Measurements from ENCODE around the gene SEMA4B.
A peak's percentile ranks its signal among the peaks of the same experiment; 100 is the strongest.
"Not testable (repeated sequence)": the region's sequence is repeated elsewhere in the genome, so short reads cannot be mapped to it uniquely, and the experiment has no call there.

Gene SEMA4B

DNA sequence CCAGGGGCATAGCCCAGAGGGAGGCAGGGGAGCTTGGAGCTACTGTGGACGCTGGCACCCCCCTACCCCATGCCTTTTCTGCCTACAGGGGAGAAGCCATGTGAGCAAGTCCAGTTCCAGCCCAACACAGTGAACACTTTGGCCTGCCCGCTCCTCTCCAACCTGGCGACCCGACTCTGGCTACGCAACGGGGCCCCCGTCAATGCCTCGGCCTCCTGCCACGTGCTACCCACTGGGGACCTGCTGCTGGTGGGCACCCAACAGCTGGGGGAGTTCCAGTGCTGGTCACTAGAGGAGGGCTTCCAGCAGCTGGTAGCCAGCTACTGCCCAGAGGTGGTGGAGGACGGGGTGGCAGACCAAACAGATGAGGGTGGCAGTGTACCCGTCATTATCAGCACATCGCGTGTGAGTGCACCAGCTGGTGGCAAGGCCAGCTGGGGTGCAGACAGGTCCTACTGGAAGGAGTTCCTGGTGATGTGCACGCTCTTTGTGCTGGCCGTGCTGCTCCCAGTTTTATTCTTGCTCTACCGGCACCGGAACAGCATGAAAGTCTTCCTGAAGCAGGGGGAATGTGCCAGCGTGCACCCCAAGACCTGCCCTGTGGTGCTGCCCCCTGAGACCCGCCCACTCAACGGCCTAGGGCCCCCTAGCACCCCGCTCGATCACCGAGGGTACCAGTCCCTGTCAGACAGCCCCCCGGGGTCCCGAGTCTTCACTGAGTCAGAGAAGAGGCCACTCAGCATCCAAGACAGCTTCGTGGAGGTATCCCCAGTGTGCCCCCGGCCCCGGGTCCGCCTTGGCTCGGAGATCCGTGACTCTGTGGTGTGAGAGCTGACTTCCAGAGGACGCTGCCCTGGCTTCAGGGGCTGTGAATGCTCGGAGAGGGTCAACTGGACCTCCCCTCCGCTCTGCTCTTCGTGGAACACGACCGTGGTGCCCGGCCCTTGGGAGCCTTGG is 27.0 kb downstream of the SEMA4B start:
- no peak for DNase-seq (ENCODE audit: low read depth in 3 of 3)

DNA sequence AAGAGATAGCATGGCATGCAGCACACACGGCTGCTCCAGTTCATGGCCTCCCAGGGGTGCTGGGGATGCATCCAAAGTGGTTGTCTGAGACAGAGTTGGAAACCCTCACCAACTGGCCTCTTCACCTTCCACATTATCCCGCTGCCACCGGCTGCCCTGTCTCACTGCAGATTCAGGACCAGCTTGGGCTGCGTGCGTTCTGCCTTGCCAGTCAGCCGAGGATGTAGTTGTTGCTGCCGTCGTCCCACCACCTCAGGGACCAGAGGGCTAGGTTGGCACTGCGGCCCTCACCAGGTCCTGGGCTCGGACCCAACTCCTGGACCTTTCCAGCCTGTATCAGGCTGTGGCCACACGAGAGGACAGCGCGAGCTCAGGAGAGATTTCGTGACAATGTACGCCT is 27.8 kb downstream of the SEMA4B start:
- DNase-seq (ENCODE audit: low read depth in 3 of 3), result no peak

DNA sequence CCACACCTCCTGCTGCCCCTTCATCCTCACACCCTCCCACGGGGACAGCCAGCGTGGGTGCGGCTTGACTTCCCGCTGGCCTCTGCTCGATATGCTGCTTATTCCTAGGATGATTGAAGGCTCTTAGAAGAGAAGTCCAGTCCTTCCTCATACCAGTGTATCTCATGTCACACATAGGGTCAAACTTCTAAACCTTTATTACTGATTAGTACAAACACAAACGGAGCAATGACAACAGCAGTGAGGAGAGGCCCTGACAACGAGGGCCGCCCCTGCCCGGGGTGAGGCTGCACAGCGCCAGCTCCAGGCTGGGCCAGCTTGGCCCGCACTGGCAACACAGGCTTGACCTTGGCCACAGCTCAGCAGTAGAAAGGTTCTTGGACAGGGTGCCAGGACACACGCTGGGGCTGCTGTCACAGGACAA is 29.0 kb downstream of the SEMA4B start:
- no peak for DNase-seq (ENCODE audit: low read depth in 3 of 3)

- DNase-seq (ENCODE audit: low read depth in 3 of 3), result no peak
Observed at GRCh38 chr15:90230610-90231009, 29.5 kb downstream of the SEMA4B start.

GRCh38 chr15:90231028-90232017 is 30.2 kb downstream of the SEMA4B start:
- DNase-seq (ENCODE audit: low read depth in 3 of 3), result peak; percentile 24 to 69 (median 52)

DNA sequence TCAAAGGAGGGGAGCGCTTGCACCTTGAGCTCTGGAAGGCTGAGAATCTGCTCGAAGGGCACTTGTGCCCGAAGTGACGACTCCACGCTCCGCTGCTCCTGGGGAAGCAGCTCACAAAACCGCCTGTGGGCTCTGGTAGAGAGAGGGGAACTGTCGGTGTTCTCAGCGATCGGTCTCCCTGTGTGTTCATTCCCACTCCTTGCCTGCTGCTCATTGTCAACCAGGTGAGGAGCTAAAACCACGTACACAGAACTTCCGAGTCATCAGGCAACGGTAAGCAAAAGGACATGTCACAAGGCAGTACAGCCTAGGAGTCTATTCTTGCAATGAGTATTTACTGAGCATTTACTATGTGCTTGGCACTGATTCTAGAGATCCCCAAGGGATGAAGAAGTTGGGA is 31.1 kb downstream of the SEMA4B start:
- DNase-seq (ENCODE audit: low read depth in 3 of 3), result no peak

GRCh38 chr15:90232941-90233386 is 31.8 kb downstream of the SEMA4B start:
- DNase-seq (ENCODE audit: low read depth in 3 of 3), result no peak

- DNase-seq (ENCODE audit: low read depth in 3 of 3), result peak; percentile 48 to 96 (median 94)
Observed at GRCh38 chr15:90233387-90234095, 32.4 kb downstream of the SEMA4B start, which contains the start of gene CIB1. TSS of gene CIB1 (minus strand) at chr15:90233941. CDS start at chr15:90233885, 56 bp downstream.

DNA sequence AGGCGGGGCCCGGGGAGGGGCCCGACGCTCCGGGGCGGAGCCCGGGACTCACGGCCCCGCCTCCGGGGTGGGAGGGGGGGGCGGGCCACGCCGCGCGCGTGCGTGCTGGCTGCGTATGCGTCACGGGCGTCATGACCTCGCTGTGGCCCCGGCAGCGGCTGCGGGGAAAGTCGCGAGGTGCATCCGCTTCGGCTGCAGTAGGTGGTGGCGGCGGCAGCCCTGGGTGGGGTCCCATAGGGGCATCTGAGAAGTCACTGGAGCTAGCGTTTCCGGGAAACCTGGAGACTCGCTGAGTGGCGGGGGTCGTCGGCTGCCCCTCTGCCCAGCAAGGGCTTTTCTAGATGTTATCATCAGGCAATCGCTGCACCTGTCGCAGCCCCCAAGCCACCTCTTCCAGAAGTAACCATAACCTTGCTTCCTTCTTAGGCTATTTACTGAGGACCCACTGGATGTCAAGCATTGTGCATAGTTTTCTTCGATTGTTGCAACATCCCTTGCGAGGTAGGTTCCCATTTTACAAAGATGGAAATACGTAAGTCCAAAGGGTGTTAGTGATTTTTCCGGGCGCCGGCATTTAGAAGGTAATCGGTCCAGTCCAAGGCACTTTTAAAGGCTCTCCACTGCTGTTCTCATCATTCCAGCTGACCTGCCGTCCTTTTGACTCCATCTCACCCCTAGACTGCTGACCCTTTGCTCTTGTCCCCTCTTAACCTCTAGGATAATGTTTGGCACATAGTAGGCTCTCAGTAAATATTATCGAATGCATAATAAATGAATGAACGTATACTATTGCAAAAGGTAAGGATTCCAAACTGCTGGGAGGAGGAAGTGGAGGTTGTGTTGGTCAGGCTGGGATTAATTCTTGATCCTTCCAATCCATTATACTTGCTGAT is 33.2 kb downstream of the SEMA4B start, which contains the start of gene GDPGP1:
Gene GDPGP1, plus strand, starts transcription at position 114 of the 893 bp plus-strand sequence. CDS start 6,700 bp downstream, outside the sequence.
- DNase-seq (ENCODE audit: low read depth in 3 of 3), result peak in 1 of 3 experiments; percentile 94

DNA sequence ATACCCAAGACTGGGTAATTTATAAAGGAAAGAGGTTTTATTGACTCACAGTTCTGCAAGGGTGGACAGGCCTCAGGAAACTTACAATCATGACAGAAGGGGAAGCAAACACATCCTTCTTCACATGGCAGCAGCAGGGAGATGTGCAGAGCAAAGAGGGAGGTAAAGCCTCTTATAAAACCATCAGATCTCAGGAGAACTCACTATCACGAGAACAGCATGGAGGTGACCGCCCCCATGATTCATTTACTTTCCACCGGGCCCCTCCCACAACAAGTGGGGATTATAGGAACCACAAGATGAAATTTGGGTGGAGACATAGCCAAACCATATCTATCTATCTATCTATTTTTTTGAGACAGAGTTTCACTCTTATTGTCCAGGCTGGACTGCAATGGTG is 38.2 kb downstream of the SEMA4B start:
- DNase-seq (ENCODE audit: low read depth in 3 of 3), result no peak

GRCh38 chr15:90240856-90241255 is 39.7 kb downstream of the SEMA4B start:
- DNase-seq (ENCODE audit: low read depth in 3 of 3), result no peak

DNA sequence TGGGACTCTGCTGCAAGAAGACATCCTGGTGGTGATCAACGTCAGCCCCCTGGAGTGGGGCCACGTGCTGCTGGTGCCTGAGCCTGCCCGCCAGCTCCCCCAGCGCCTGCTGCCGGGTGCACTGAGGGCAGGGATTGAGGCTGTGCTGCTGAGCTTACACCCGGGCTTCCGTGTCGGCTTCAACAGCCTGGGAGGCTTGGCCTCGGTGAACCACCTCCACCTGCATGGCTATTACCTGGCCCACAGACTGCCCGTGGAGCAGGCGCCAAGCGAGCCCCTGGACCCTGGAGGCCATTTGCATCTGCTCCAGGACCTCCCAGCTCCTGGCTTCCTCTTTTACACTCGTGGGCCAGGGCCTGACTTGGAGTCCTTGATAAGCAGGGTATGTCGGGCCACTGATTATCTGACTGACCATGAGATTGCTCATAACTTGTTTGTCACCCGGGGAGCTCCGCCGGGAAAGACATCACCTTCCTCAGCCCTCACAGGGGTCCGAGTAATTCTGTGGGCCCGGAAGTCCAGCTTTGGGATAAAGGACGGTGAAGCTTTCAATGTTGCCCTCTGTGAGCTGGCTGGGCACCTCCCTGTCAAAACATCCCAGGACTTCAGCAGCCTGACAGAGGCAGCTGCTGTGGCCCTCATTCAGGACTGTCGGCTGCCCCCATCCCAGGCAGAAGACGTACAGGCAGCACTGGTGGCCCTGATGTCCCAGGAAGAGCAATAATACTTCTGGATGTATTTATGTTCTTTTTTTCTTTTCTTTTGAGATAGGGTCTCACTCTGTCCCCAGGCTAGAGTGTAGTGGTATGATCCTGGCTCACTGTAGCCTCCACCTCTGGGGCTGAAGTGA is 40.4 kb downstream of the SEMA4B start:
- DNase-seq (ENCODE audit: low read depth in 3 of 3), result no peak

- no peak for DNase-seq (ENCODE audit: low read depth in 3 of 3)
Observed at GRCh38 chr15:90243943-90244639, 43.0 kb downstream of the SEMA4B start.

DNA sequence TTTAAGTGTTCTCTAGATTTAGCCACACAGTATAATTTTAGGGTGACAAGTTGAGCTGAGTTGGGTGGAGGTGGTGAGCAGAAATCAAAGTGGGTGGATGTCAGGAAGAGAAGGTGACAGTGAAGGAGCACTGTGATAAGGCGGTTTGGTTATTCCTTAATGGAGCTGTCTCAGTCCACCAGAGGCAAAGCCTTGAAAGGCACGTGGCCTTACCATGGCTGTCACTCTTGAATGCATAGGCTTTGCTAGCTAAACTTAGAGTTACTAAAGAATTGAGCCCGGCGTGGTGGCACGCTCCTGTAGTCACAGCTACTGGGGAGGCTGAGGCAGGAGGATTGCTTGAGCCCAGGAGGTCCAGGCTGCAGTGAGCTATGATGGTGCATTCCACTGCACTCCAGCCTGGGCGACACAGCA is 47.7 kb downstream of the SEMA4B start:
- DNase-seq (ENCODE audit: low read depth in 3 of 3), result no peak

DNA sequence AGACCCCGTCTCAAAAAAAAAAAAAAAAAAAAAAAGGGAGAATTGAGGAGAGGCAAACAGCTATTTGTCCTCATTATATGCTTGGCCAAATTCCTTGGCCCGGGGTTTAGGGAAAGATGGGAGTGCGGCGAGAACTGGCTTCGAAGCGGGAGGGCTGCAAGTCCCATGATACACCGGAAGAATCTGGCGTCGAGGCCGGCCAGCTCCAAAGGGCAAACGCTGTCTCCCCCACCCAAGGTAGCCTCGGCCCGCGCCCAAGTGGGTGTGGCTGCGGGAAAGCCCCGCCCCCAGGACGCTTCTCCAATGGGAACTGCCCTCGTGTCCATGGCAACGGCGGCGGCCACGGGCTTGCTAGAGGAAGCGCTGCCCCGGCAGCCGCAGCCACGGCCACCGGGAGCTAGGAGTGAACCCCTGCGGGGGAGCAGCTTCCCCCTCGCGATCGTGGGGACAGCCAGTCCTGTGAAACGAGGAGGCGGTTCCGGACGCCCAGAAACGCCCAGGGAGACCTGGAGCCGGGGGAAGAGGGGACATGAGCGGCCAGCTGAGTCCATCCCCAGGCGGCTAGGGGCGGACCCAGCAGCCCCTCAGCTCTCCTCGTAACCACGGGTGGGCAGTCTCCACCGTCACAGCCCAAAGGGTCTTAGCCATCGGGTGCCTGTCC is 48.2 kb downstream of the SEMA4B start, which contains the start of gene TTLL13:
Gene TTLL13, plus strand, starts transcription at position 354 of the 661 bp plus-strand sequence. CDS start 1,075 bp downstream, outside the sequence.
- DNase-seq (ENCODE audit: low read depth in 3 of 3), result peak; percentile 50 to 66 (median 55)

GRCh38 chr15:90257776-90258175 is 56.6 kb downstream of the SEMA4B start:
- DNase-seq (ENCODE audit: low read depth in 3 of 3), result no peak

GRCh38 chr15:90259524-90259923 is 58.4 kb downstream of the SEMA4B start:
- no peak for DNase-seq (ENCODE audit: low read depth in 3 of 3)

DNA sequence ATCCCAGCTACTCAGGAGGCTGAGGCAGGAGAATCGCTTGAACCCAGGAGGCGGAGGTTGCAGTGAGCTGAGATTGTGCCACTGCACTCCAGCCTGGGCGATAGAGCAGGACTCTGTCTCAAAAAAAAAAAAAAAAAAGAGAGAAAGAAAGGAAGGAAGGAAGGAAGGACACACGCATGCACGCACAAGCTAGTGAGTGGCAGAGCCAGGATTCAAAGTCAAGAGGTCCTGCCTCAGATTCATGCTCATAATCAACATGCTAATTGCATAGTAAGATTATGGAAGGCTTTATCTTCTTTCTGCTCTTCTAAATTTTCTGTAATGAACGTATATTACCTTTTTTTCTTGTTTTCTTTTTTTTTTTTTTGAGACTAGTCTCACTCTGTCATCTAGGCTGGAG is 59.6 kb downstream of the SEMA4B start:
- not testable (repeated sequence) for DNase-seq (ENCODE audit: low read depth in 3 of 3)
